Lower leg skin (tissue), 3 donors: ENCODE data around the gene CNPY3.

Source experiments
- CTCF ChIP-seq, 3 donors: fragments of 450-650 bp; IDR thresholded peaks; one replicate each; pipeline ENCODE4 v1.5.1; 2016; ENCODE audit warnings: antibody characterized with exemption in 3 of 3, mild to moderate bottlenecking in 3 of 3, moderate library complexity in 2 of 3
- POLR2A ChIP-seq, 2 donors: fragments of 450-650 bp; IDR thresholded peaks; one replicate each; pipeline ENCODE4 v1.6.1; 2016 to 2017; ENCODE audit warnings: antibody characterized with exemption in 2 of 2, mild to moderate bottlenecking in 1 of 2, moderate library complexity in 1 of 2

DNA sequence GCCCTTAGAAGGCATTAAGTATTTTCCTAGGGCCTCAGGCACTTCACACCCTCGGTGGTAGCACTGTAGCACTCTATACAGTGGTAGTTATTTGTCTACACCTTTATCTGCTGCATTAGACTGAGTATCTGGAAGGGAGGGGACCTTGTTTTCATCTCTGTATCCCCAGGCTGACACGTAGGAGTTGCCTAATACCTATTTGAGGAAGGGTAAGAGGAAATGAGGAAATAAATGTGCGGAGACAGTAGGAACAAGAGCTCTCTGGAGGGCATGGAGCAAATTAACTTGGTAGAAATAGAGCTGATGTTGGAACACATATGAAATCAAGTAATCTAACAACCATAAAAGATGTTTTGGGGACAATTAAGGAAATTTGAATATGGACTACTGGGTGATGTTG, 3.9 kb downstream of the CNPY3 start:
- no peak for TF ChIP-seq CTCF (IDR thresholded peaks at IDR 0.05)
- TF ChIP-seq POLR2A (IDR thresholded peaks at IDR 0.05): no peak
